ENCODE measurements around the gene TNFSF8. TPM values are rescaled to one million over a fixed set of nuclear protein-coding genes. Genes with fewer than 3 reads are reported as not detected.

The TNFSF8 gene
- total RNA-seq, 1 experiment from 2014 or later = not detected

- peaks cover 10% of the 10 kb centered on the region for H3K36me3 Mint-ChIP-seq (ENCODE audit: insufficient read depth, unreplicated experiment)
- ChIA-PET POLR2A (interaction anchor here (0.6 to 2.7 kb wide), 13 partner anchors 43 to 246 kb away, joined by 3 to 8 read pairs (median 4); partner anchors contain the start of gene TNFSF15), CTCF (interaction anchor here (0.6 to 12.0 kb wide), 34 partner anchors 9 to 827 kb away, joined by 3 to 286 read pairs (median 7); partner anchors contain the start of genes TEX48 and TNFSF15)
- H3K27me3 Mint-ChIP-seq (ENCODE audit: insufficient read depth, unreplicated experiment) = no peaks in the 10 kb centered on the region
- no peaks in the 10 kb centered on the region for H3K9me3 Mint-ChIP-seq (ENCODE audit: unreplicated experiment)
- peaks cover 45% of the 10 kb centered on the region for H3K4me1 Mint-ChIP-seq (ENCODE audit: insufficient read depth, unreplicated experiment)
- BruUV-seq (replicated peaks) = no TSS peak
- intact Hi-C loops (cut with micrococcal nuclease) = loop anchor here (5.0 kb wide), 3 partner anchors 52 to 613 kb away; no protein-coding TSS in a partner anchor
- TF ChIP-seq, protein P1, sequence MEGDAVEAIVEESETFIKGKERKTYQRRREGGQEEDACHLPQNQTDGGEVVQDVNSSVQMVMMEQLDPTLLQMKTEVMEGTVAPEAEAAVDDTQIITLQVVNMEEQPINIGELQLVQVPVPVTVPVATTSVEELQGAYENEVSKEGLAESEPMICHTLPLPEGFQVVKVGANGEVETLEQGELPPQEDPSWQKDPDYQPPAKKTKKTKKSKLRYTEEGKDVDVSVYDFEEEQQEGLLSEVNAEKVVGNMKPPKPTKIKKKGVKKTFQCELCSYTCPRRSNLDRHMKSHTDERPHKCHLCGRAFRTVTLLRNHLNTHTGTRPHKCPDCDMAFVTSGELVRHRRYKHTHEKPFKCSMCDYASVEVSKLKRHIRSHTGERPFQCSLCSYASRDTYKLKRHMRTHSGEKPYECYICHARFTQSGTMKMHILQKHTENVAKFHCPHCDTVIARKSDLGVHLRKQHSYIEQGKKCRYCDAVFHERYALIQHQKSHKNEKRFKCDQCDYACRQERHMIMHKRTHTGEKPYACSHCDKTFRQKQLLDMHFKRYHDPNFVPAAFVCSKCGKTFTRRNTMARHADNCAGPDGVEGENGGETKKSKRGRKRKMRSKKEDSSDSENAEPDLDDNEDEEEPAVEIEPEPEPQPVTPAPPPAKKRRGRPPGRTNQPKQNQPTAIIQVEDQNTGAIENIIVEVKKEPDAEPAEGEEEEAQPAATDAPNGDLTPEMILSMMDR (IDR thresholded peaks at IDR 0.05; ENCODE audit: unreplicated experiment) = no peak
- peak overlapping the region; percentile 80 for H3K27ac Mint-ChIP-seq (ENCODE audit: low read depth, unreplicated experiment)
- no peak for DNase-seq (ENCODE audit: unreplicated experiment)
- no peak overlapping the region for H3K4me3 Mint-ChIP-seq (ENCODE audit: unreplicated experiment)
These were observed 20.7 kb downstream of the TNFSF8 start for GRCh38 chr9:114909661-114910060.

- peaks cover 10% of the 10 kb centered on the region for H3K36me3 Mint-ChIP-seq (ENCODE audit: insufficient read depth, unreplicated experiment)
- no TSS peak for BruUV-seq (replicated peaks)
- H3K27ac Mint-ChIP-seq (ENCODE audit: low read depth, unreplicated experiment) = peak overlapping the region; percentile 80
- TF ChIP-seq, protein P1 (IDR thresholded peaks at IDR 0.05; ENCODE audit: unreplicated experiment) = no peak
- ChIA-PET POLR2A (interaction anchor here (0.5 to 5.0 kb wide), 24 partner anchors 19 to 1137 kb away, joined by 3 to 17 read pairs (median 4); partner anchors contain the start of gene TNFSF15), CTCF (interaction anchor here (0.5 to 12.0 kb wide), 30 partner anchors 10 to 503 kb away, joined by 3 to 286 read pairs (median 4); partner anchors contain the start of genes TEX48 and TNFSF15)
- DNase-seq (ENCODE audit: unreplicated experiment) = no peak
- peaks cover 45% of the 10 kb centered on the region for H3K4me1 Mint-ChIP-seq (ENCODE audit: insufficient read depth, unreplicated experiment)
- no peaks in the 10 kb centered on the region for H3K27me3 Mint-ChIP-seq (ENCODE audit: insufficient read depth, unreplicated experiment)
- H3K9me3 Mint-ChIP-seq (ENCODE audit: unreplicated experiment) = no peaks in the 10 kb centered on the region
- intact Hi-C loops (cut with micrococcal nuclease) = loop anchor here (1.0 to 5.0 kb wide), 2 partner anchors 14 to 52 kb away; no protein-coding TSS in a partner anchor
- H3K4me3 Mint-ChIP-seq (ENCODE audit: unreplicated experiment) = no peak overlapping the region
These were observed 21.5 kb downstream of the TNFSF8 start for GRCh38 chr9:114908805-114909448.

GRCh38 chr9:114908104-114908622 lies 22.2 kb downstream of the TNFSF8 start:
- TF ChIP-seq, protein P1 (IDR thresholded peaks at IDR 0.05; ENCODE audit: unreplicated experiment) = no peak
- peaks cover 10% of the 10 kb centered on the region for H3K36me3 Mint-ChIP-seq (ENCODE audit: insufficient read depth, unreplicated experiment)
- peaks cover 47% of the 10 kb centered on the region for H3K4me1 Mint-ChIP-seq (ENCODE audit: insufficient read depth, unreplicated experiment)
- DNase-seq (ENCODE audit: unreplicated experiment) = peak; percentile 96
- ChIA-PET CTCF (interaction anchor here (0.5 to 12.0 kb wide), 24 partner anchors 10 to 1765 kb away, joined by 3 to 286 read pairs (median 4); partner anchors contain the start of genes TEX48 and TNFSF15), POLR2A (interaction anchor here (0.6 to 5.0 kb wide), 29 partner anchors 9 to 1137 kb away, joined by 3 to 17 read pairs (median 5); partner anchors contain the start of gene TNFSF15)
- H3K4me3 Mint-ChIP-seq (ENCODE audit: unreplicated experiment) = peak overlapping the region; percentile 22
- H3K27ac Mint-ChIP-seq (ENCODE audit: low read depth, unreplicated experiment) = peak overlapping the region; percentile 80
- intact Hi-C loops (cut with micrococcal nuclease) = loop anchor here (1.0 to 5.0 kb wide), 2 partner anchors 13 to 51 kb away; no protein-coding TSS in a partner anchor
- no peaks in the 10 kb centered on the region for H3K27me3 Mint-ChIP-seq (ENCODE audit: insufficient read depth, unreplicated experiment)
- BruUV-seq (replicated peaks) = no TSS peak
- no peaks in the 10 kb centered on the region for H3K9me3 Mint-ChIP-seq (ENCODE audit: unreplicated experiment)

Data from MCF 10A (cell line).